ENCODE results near the gene UBXN11.

The UBXN11 gene

GRCh38 chr1:26290122-26290881 lies 16.1 kb downstream of the UBXN11 start:
- Histone ChIP-seq H3K9me2 (replicated peaks; ENCODE audit: insufficient read depth, low read length) (no peaks in the 10 kb centered on the region), H3F3A (ENCODE audit: insufficient read depth) (peaks cover 47% of the 10 kb centered on the region), H3K79me2 (ENCODE audit: insufficient read depth, low read length) (no peaks in the 10 kb centered on the region), H2AFZ (ENCODE audit: low read depth, low read length, severe bottlenecking) (no peak overlapping the region), H3K9me3 (ENCODE audit: insufficient read depth, low read length) (no peaks in the 10 kb centered on the region), H3K27me3 (ENCODE audit: low read length) (no peaks in the 10 kb centered on the region), H3K27ac (ENCODE audit: low read depth, low read length) (peak overlapping the region; percentile 97), H3K4me2 (ENCODE audit: low read depth, low read length, poor library complexity, severe bottlenecking) (peak overlapping the region; percentile 60), H3K36me3 (ENCODE audit: low read length) (no peaks in the 10 kb centered on the region), H3K9ac (ENCODE audit: low read length) (peak overlapping the region; percentile 65), H3K4me3 (ENCODE audit: insufficient read depth, low read length, poor library complexity, severe bottlenecking) (no peak overlapping the region), H4K20me1 (ENCODE audit: low read depth, low read length) (no peaks in the 10 kb centered on the region)
- TF ChIP-seq CTCF (IDR thresholded peaks at IDR 0.05; ENCODE audit: insufficient read depth, low read length, poor library complexity, severe bottlenecking) (no peak), EZH2phosphoT487 (conservative IDR thresholded peaks at IDR 0.05; ENCODE audit: low read length) (no peak)

GRCh38 chr1:26289158-26290059 lies 17.0 kb downstream of the UBXN11 start:
- Histone ChIP-seq H3K36me3 (ENCODE audit: low read length) (no peaks in the 10 kb centered on the region), H3F3A (ENCODE audit: insufficient read depth) (peaks cover 47% of the 10 kb centered on the region), H3K4me3 (ENCODE audit: insufficient read depth, low read length, poor library complexity, severe bottlenecking) (no peak overlapping the region), H3K27me3 (ENCODE audit: low read length) (no peaks in the 10 kb centered on the region), H4K20me1 (ENCODE audit: low read depth, low read length) (no peaks in the 10 kb centered on the region), H2AFZ (ENCODE audit: low read depth, low read length, severe bottlenecking) (peak overlapping the region; percentile 16), H3K9me3 (ENCODE audit: insufficient read depth, low read length) (no peaks in the 10 kb centered on the region), H3K27ac (ENCODE audit: low read depth, low read length) (peak overlapping the region; percentile 97), H3K9ac (ENCODE audit: low read length) (peak overlapping the region; percentile 65), H3K4me2 (ENCODE audit: low read depth, low read length, poor library complexity, severe bottlenecking) (peak overlapping the region; percentile 60), H3K79me2 (ENCODE audit: insufficient read depth, low read length) (no peaks in the 10 kb centered on the region), H3K9me2 (replicated peaks; ENCODE audit: insufficient read depth, low read length) (no peaks in the 10 kb centered on the region)
- TF ChIP-seq EZH2phosphoT487 (conservative IDR thresholded peaks at IDR 0.05; ENCODE audit: low read length) (no peak), CTCF (IDR thresholded peaks at IDR 0.05; ENCODE audit: insufficient read depth, low read length, poor library complexity, severe bottlenecking) (no peak)

GRCh38 chr1:26288311-26288941 lies 18.0 kb downstream of the UBXN11 start:
- Histone ChIP-seq H3K36me3 (ENCODE audit: low read length) (no peaks in the 10 kb centered on the region), H3K4me2 (ENCODE audit: low read depth, low read length, poor library complexity, severe bottlenecking) (peak overlapping the region; percentile 60), H3K9ac (ENCODE audit: low read length) (peak overlapping the region; percentile 65), H3K9me3 (ENCODE audit: insufficient read depth, low read length) (no peaks in the 10 kb centered on the region), H3K79me2 (ENCODE audit: insufficient read depth, low read length) (no peaks in the 10 kb centered on the region), H4K20me1 (ENCODE audit: low read depth, low read length) (no peaks in the 10 kb centered on the region), H3K27me3 (ENCODE audit: low read length) (no peaks in the 10 kb centered on the region), H3K4me3 (ENCODE audit: insufficient read depth, low read length, poor library complexity, severe bottlenecking) (no peak overlapping the region), H2AFZ (ENCODE audit: low read depth, low read length, severe bottlenecking) (peak overlapping the region; percentile 10), H3F3A (ENCODE audit: insufficient read depth) (peaks cover 47% of the 10 kb centered on the region), H3K9me2 (replicated peaks; ENCODE audit: insufficient read depth, low read length) (no peaks in the 10 kb centered on the region), H3K27ac (ENCODE audit: low read depth, low read length) (peak overlapping the region; percentile 97)
- no peak for TF ChIP-seq EZH2phosphoT487 (conservative IDR thresholded peaks at IDR 0.05; ENCODE audit: low read length)
- no peak for TF ChIP-seq CTCF (IDR thresholded peaks at IDR 0.05; ENCODE audit: insufficient read depth, low read length, poor library complexity, severe bottlenecking)
